ENCODE data around the gene PKP4.
"Not testable (repeated sequence)": the region's sequence is repeated elsewhere in the genome, so short reads cannot be mapped to it uniquely, and the experiment has no call there.

Gene PKP4

GRCh38 chr2:158671360-158672245 lies 214.9 kb downstream of the PKP4 start:
- H3K27ac Mint-ChIP-seq, result peak overlapping the region; percentile 52
- no peaks in the 10 kb centered on the region for H3K36me3 Mint-ChIP-seq
- H3K9me3 Mint-ChIP-seq, result no peaks in the 10 kb centered on the region
- DNase-seq (ENCODE audit: low spot score in 2 of 2) (no peak), ATAC-seq (peak; percentile 11)
- H3K4me3 Mint-ChIP-seq, result no peak overlapping the region
- H3K4me1 Mint-ChIP-seq, result no peaks in the 10 kb centered on the region

GRCh38 chr2:158676295-158676694 lies 219.5 kb downstream of the PKP4 start:
- H3K4me1 Mint-ChIP-seq, result no peaks in the 10 kb centered on the region
- H3K36me3 Mint-ChIP-seq, result peaks cover 11% of the 10 kb centered on the region
- H3K27ac Mint-ChIP-seq, result no peak overlapping the region
- no peaks in the 10 kb centered on the region for H3K9me3 Mint-ChIP-seq
- DNase-seq (ENCODE audit: low spot score in 2 of 2), result no peak
- H3K4me3 Mint-ChIP-seq, result no peak overlapping the region
- ATAC-seq, result no peak

- Mint-ChIP-seq H3K27ac (no peak overlapping the region), H3K4me3 (no peak overlapping the region), H3K36me3 (peaks cover 11% of the 10 kb centered on the region), H3K4me1 (no peaks in the 10 kb centered on the region), H3K9me3 (no peaks in the 10 kb centered on the region)
- DNase-seq (ENCODE audit: low spot score in 2 of 2) (no peak), ATAC-seq (no peak)
Measured at GRCh38 chr2:158676696-158677095, 219.9 kb downstream of the PKP4 start.

GRCh38 chr2:158677542-158677941 lies 220.8 kb downstream of the PKP4 start:
- Mint-ChIP-seq H3K4me1 (no peaks in the 10 kb centered on the region), H3K4me3 (no peak overlapping the region), H3K27ac (no peak overlapping the region), H3K36me3 (peaks cover 11% of the 10 kb centered on the region), H3K9me3 (no peaks in the 10 kb centered on the region)
- ATAC-seq, result no peak
- DNase-seq (ENCODE audit: low spot score in 2 of 2), result no peak

GRCh38 chr2:158681816-158682215 lies 225.1 kb downstream of the PKP4 start:
- peaks cover 11% of the 10 kb centered on the region for H3K36me3 Mint-ChIP-seq
- H3K27ac Mint-ChIP-seq, result no peak overlapping the region
- no peak for DNase-seq (ENCODE audit: low spot score in 2 of 2)
- no peaks in the 10 kb centered on the region for H3K9me3 Mint-ChIP-seq
- H3K4me1 Mint-ChIP-seq, result no peaks in the 10 kb centered on the region
- H3K4me3 Mint-ChIP-seq, result no peak overlapping the region
- ATAC-seq, result no peak

GRCh38 chr2:158685646-158686045 lies 228.9 kb downstream of the PKP4 start:
- Mint-ChIP-seq H3K36me3 (peaks cover 3% of the 10 kb centered on the region), H3K9me3 (no peaks in the 10 kb centered on the region), H3K4me3 (no peak overlapping the region), H3K4me1 (no peaks in the 10 kb centered on the region), H3K27ac (no peak overlapping the region)
- DNase-seq (ENCODE audit: low spot score in 2 of 2) (no peak), ATAC-seq (no peak)

GRCh38 chr2:158686210-158686691 lies 229.5 kb downstream of the PKP4 start:
- no peak overlapping the region for H3K27ac Mint-ChIP-seq
- DNase-seq (ENCODE audit: low spot score in 2 of 2), result no peak
- H3K36me3 Mint-ChIP-seq, result no peaks in the 10 kb centered on the region
- H3K9me3 Mint-ChIP-seq, result no peaks in the 10 kb centered on the region
- H3K4me3 Mint-ChIP-seq, result no peak overlapping the region
- H3K4me1 Mint-ChIP-seq, result no peaks in the 10 kb centered on the region
- no peak for ATAC-seq

- no peak for ATAC-seq
- H3K4me1 Mint-ChIP-seq, result no peaks in the 10 kb centered on the region
- no peak overlapping the region for H3K4me3 Mint-ChIP-seq
Measured at GRCh38 chr2:158687315-158687714, 230.6 kb downstream of the PKP4 start.

GRCh38 chr2:158688721-158689120 lies 232.0 kb downstream of the PKP4 start:
- ATAC-seq (no peak), DNase-seq (ENCODE audit: low spot score in 2 of 2) (no peak)
- no peaks in the 10 kb centered on the region for H3K36me3 Mint-ChIP-seq

More at GRCh38 chr2:158687315-158687714, 230.6 kb downstream of the PKP4 start:
- Mint-ChIP-seq H3K27ac (no peak overlapping the region), H3K36me3 (no peaks in the 10 kb centered on the region), H3K9me3 (no peaks in the 10 kb centered on the region)
- DNase-seq (ENCODE audit: low spot score in 2 of 2), result no peak

GRCh38 chr2:158689391-158689790 lies 232.6 kb downstream of the PKP4 start:
- Mint-ChIP-seq H3K27ac (no peak overlapping the region), H3K4me3 (no peak overlapping the region), H3K9me3 (no peaks in the 10 kb centered on the region), H3K4me1 (no peaks in the 10 kb centered on the region), H3K36me3 (no peaks in the 10 kb centered on the region)
- ATAC-seq (no peak), DNase-seq (ENCODE audit: low spot score in 2 of 2) (no peak)

More at GRCh38 chr2:158688721-158689120, 232.0 kb downstream of the PKP4 start:
- Mint-ChIP-seq H3K27ac (no peak overlapping the region), H3K4me1 (no peaks in the 10 kb centered on the region), H3K9me3 (no peaks in the 10 kb centered on the region), H3K4me3 (no peak overlapping the region)

GRCh38 chr2:158690823-158691222 lies 234.1 kb downstream of the PKP4 start:
- no peak for DNase-seq (ENCODE audit: low spot score in 2 of 2)

GRCh38 chr2:158691619-158692018 lies 234.9 kb downstream of the PKP4 start:
- Mint-ChIP-seq H3K9me3 (no peaks in the 10 kb centered on the region), H3K36me3 (no peaks in the 10 kb centered on the region), H3K4me3 (no peak overlapping the region), H3K4me1 (no peaks in the 10 kb centered on the region), H3K27ac (no peak overlapping the region)
- ATAC-seq, result no peak
- DNase-seq (ENCODE audit: low spot score in 2 of 2), result no peak

More at GRCh38 chr2:158690823-158691222, 234.1 kb downstream of the PKP4 start:
- Mint-ChIP-seq H3K4me3 (no peak overlapping the region), H3K9me3 (no peaks in the 10 kb centered on the region), H3K4me1 (no peaks in the 10 kb centered on the region), H3K27ac (no peak overlapping the region), H3K36me3 (no peaks in the 10 kb centered on the region)
- ATAC-seq, result peak; percentile 8

- H3K36me3 Mint-ChIP-seq, result no peaks in the 10 kb centered on the region
- no peaks in the 10 kb centered on the region for H3K4me1 Mint-ChIP-seq
- H3K27ac Mint-ChIP-seq, result no peak overlapping the region
- H3K4me3 Mint-ChIP-seq, result no peak overlapping the region
- ATAC-seq (peak; percentile 14), DNase-seq (ENCODE audit: low spot score in 2 of 2) (no peak)
- peaks cover 4% of the 10 kb centered on the region for H3K9me3 Mint-ChIP-seq
Measured at GRCh38 chr2:158692372-158693103, 235.8 kb downstream of the PKP4 start.

- H3K4me1 Mint-ChIP-seq, result no peaks in the 10 kb centered on the region
- peaks cover 4% of the 10 kb centered on the region for H3K9me3 Mint-ChIP-seq
- no peak overlapping the region for H3K4me3 Mint-ChIP-seq
- ATAC-seq (no peak), DNase-seq (ENCODE audit: low spot score in 2 of 2) (no peak)
- no peak overlapping the region for H3K27ac Mint-ChIP-seq
- no peaks in the 10 kb centered on the region for H3K36me3 Mint-ChIP-seq
Measured at GRCh38 chr2:158693476-158693875, 236.7 kb downstream of the PKP4 start.

GRCh38 chr2:158695305-158695704 lies 238.6 kb downstream of the PKP4 start:
- H3K4me1 Mint-ChIP-seq, result no peaks in the 10 kb centered on the region
- no peak overlapping the region for H3K27ac Mint-ChIP-seq
- ATAC-seq (no peak), DNase-seq (ENCODE audit: low spot score in 2 of 2) (no peak)
- H3K9me3 Mint-ChIP-seq, result peaks cover 4% of the 10 kb centered on the region
- no peak overlapping the region for H3K4me3 Mint-ChIP-seq
- no peaks in the 10 kb centered on the region for H3K36me3 Mint-ChIP-seq

GRCh38 chr2:158695744-158696143 lies 239.0 kb downstream of the PKP4 start:
- H3K27ac Mint-ChIP-seq; H3K4me3 Mint-ChIP-seq; DNase-seq (ENCODE audit: low spot score in 2 of 2): not testable (repeated sequence)

More at GRCh38 chr2:158695744-158696143, 239.0 kb downstream of the PKP4 start:
- not testable (repeated sequence) for ATAC-seq, H3K4me1 Mint-ChIP-seq, H3K36me3 Mint-ChIP-seq, H3K9me3 Mint-ChIP-seq

All from stimulated activated effector memory CD8-positive, alpha-beta T cell treated with anti-CD3 and anti-CD28 coated beads, Interleukin-12 subunit alpha, Interleukin-12 subunit beta, amount 100 ng/mL, for 72 hours (primary cell).